Astrocyte (in vitro differentiated cells and primary cell): Measurements from ENCODE around the gene ITGA2. TPM values are rescaled to one million over a fixed set of nuclear protein-coding genes. Genes with fewer than 3 reads are reported as not detected.
A peak's percentile ranks its signal among the peaks of the same experiment; 100 is the strongest.

Experiments
- DNase-seq: peaks from one replicate; pipeline ENCODE4 v3.0.0-alpha.2; 2010; ENCODE audit warnings: low read depth
- FAIRE-seq: peaks from 2 replicates; lab custom pipeline; 2011; peaks lifted over from hg19 to GRCh38; lab: Jason Lieb, UNC
- H2AFZ ChIP-seq: 2 replicates; pipeline ENCODE4 v1.6.0; 2012; ENCODE audit warnings: low read depth, low read length, inconsistent platforms
- H3K27ac ChIP-seq: 2 replicates; pipeline ENCODE4 v1.5.1; 2011; ENCODE audit warnings: low read depth, low read length, inconsistent platforms
- H3K27me3 ChIP-seq: 2 replicates; pipeline ENCODE4 v1.6.0; 2011; ENCODE audit warnings: low read length, inconsistent platforms; ENCODE audit not compliant: insufficient read depth
- H3K36me3 ChIP-seq: 2 replicates; pipeline ENCODE4 v1.5.1; 2011; ENCODE audit warnings: low read length, inconsistent platforms; ENCODE audit not compliant: insufficient read depth
- H3K4me1 ChIP-seq: 2 replicates; pipeline ENCODE4 v1.5.1; 2011; ENCODE audit warnings: low read length, inconsistent platforms; ENCODE audit not compliant: insufficient read depth
- H3K4me2 ChIP-seq: 2 replicates; pipeline ENCODE4 v1.6.0; 2012; ENCODE audit warnings: low read length, inconsistent platforms
- H3K4me3 ChIP-seq: 2 replicates; pipeline ENCODE4 v1.5.1; 2011; ENCODE audit warnings: low read depth, mild to moderate bottlenecking, low read length, inconsistent platforms; ENCODE audit not compliant: insufficient read depth
- H3K79me2 ChIP-seq: 2 replicates; pipeline ENCODE4 v1.6.0; 2012; ENCODE audit warnings: mild to moderate bottlenecking, low read length, inconsistent platforms; ENCODE audit not compliant: insufficient read depth
- H3K9ac ChIP-seq: 2 replicates; pipeline ENCODE4 v1.6.0; 2012; ENCODE audit warnings: mild to moderate bottlenecking, low read length, inconsistent platforms
- H3K9me3 ChIP-seq: 2 replicates; pipeline ENCODE4 v1.5.1; 2012; ENCODE audit warnings: low read depth, mild to moderate bottlenecking, low read length, inconsistent platforms; ENCODE audit not compliant: insufficient read depth
- H4K20me1 ChIP-seq: 2 replicates; pipeline ENCODE4 v1.6.0; 2012; ENCODE audit warnings: low read length, inconsistent platforms; ENCODE audit not compliant: insufficient read depth
- H3K27ac Mint-ChIP-seq: one replicate; pipeline ENCODE4 v1.8.0; 2021; ENCODE audit warnings: mild to moderate bottlenecking, mixed read lengths; ENCODE audit not compliant: unreplicated experiment
- H3K27me3 Mint-ChIP-seq: one replicate; pipeline ENCODE4 v1.8.0; 2021; ENCODE audit warnings: low read depth, mixed read lengths; ENCODE audit not compliant: unreplicated experiment
- H3K36me3 Mint-ChIP-seq: one replicate; pipeline ENCODE4 v1.8.0; 2021; ENCODE audit warnings: low read depth, mixed read lengths; ENCODE audit not compliant: unreplicated experiment
- H3K4me1 Mint-ChIP-seq: one replicate; pipeline ENCODE4 v1.8.0; 2021; ENCODE audit warnings: low read depth, mixed read lengths; ENCODE audit not compliant: unreplicated experiment
- H3K4me3 Mint-ChIP-seq: one replicate; pipeline ENCODE4 v1.8.0; 2021; ENCODE audit warnings: mild to moderate bottlenecking, moderate library complexity, mixed read lengths; ENCODE audit not compliant: unreplicated experiment
- H3K9me3 Mint-ChIP-seq: one replicate; pipeline ENCODE4 v1.8.0; 2021; ENCODE audit warnings: mild to moderate bottlenecking, mixed read lengths; ENCODE audit not compliant: unreplicated experiment
- CTCF ChIP-seq: IDR thresholded peaks from 2 replicates; pipeline ENCODE4 v1.5.1; 2011; ENCODE audit warnings: low read depth, mild to moderate bottlenecking, inconsistent platforms, low read length, moderate library complexity; ENCODE audit not compliant: insufficient read depth
- EZH2 ChIP-seq: IDR thresholded peaks from 2 replicates; pipeline ENCODE4 v1.6.1; 2012; ENCODE audit warnings: mild to moderate bottlenecking, low read length, inconsistent platforms; ENCODE audit not compliant: insufficient read depth
- total RNA-seq: library from RNA; stranded (reverse); gene quantifications from 2 replicates; pipeline ENCODE4 v1.2.1, GENCODE V29; 2021

The ITGA2 gene
- total RNA-seq, 1 donor from 2014 or later: 35.9 TPM

DNA sequence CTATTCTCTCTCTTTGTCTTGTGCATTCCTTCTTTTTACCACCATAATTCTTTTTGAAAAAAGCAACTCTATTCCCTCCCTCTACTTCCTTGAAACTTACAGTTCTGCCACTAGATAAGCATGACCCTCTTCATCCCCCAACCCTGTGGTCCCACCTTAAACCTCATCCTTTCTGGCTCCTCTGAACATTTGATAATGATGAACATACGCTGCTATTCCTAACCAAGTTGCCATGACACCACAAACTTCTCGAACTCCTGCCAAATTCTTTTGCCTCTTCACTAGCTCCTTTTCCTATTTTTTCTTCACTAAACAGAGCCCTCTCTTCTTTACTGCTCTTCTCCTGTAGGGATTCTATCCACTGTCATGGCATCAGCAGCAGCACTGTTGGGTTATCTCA lies 63.3 kb downstream of the ITGA2 start:
- Mint-ChIP-seq H3K9me3 (no peaks in the 10 kb centered on the region), H3K4me3 (no peak overlapping the region), H3K4me1 (no peaks in the 10 kb centered on the region), H3K36me3 (no peaks in the 10 kb centered on the region), H3K27me3 (no peaks in the 10 kb centered on the region), H3K27ac (no peak overlapping the region)
- Histone ChIP-seq H3K4me3 (no peak overlapping the region), H4K20me1 (no peaks in the 10 kb centered on the region), H3K27me3 (no peaks in the 10 kb centered on the region), H3K9me3 (no peaks in the 10 kb centered on the region), H3K4me1 (no peaks in the 10 kb centered on the region), H3K79me2 (no peaks in the 10 kb centered on the region), H3K27ac (no peak overlapping the region), H2AFZ (no peak overlapping the region), H3K4me2 (no peak overlapping the region), H3K36me3 (peaks cover 17% of the 10 kb centered on the region), H3K9ac (no peak overlapping the region)
- peak; percentile 40 for DNase-seq
- no peak for FAIRE-seq
- TF ChIP-seq CTCF (no peak), EZH2 (no peak)

GRCh38 chr5:53053364-53053763 lies 64.2 kb downstream of the ITGA2 start:
- Histone ChIP-seq H3K27ac (no peak overlapping the region), H2AFZ (no peak overlapping the region), H3K79me2 (no peaks in the 10 kb centered on the region), H4K20me1 (no peaks in the 10 kb centered on the region), H3K9ac (no peak overlapping the region), H3K4me3 (no peak overlapping the region), H3K4me2 (no peak overlapping the region), H3K4me1 (no peaks in the 10 kb centered on the region), H3K27me3 (no peaks in the 10 kb centered on the region), H3K36me3 (peaks cover 23% of the 10 kb centered on the region), H3K9me3 (no peaks in the 10 kb centered on the region)
- no peak for FAIRE-seq
- H3K9me3 Mint-ChIP-seq: no peaks in the 10 kb centered on the region
- no peak for DNase-seq
- no peak overlapping the region for H3K27ac Mint-ChIP-seq
- no peaks in the 10 kb centered on the region for H3K4me1 Mint-ChIP-seq
- no peaks in the 10 kb centered on the region for H3K27me3 Mint-ChIP-seq
- TF ChIP-seq CTCF (no peak), EZH2 (no peak)
- H3K4me3 Mint-ChIP-seq: no peak overlapping the region
- H3K36me3 Mint-ChIP-seq: no peaks in the 10 kb centered on the region

GRCh38 chr5:53055365-53055764 lies 66.2 kb downstream of the ITGA2 start:
- Histone ChIP-seq H3K36me3 (peaks cover 32% of the 10 kb centered on the region), H3K27me3 (no peaks in the 10 kb centered on the region), H2AFZ (no peak overlapping the region), H3K9me3 (no peaks in the 10 kb centered on the region), H3K4me1 (no peaks in the 10 kb centered on the region), H3K27ac (no peak overlapping the region), H4K20me1 (no peaks in the 10 kb centered on the region), H3K79me2 (no peaks in the 10 kb centered on the region), H3K4me3 (no peak overlapping the region), H3K9ac (no peak overlapping the region), H3K4me2 (no peak overlapping the region)
- no peaks in the 10 kb centered on the region for H3K27me3 Mint-ChIP-seq
- H3K4me3 Mint-ChIP-seq: no peak overlapping the region
- H3K36me3 Mint-ChIP-seq: no peaks in the 10 kb centered on the region
- FAIRE-seq: no peak
- H3K9me3 Mint-ChIP-seq: no peaks in the 10 kb centered on the region
- H3K27ac Mint-ChIP-seq: no peak overlapping the region
- DNase-seq: no peak
- H3K4me1 Mint-ChIP-seq: no peaks in the 10 kb centered on the region
- TF ChIP-seq CTCF: no peak
- TF ChIP-seq EZH2: no peak
